Measurements from ENCODE around the gene HDHD2.
A peak's percentile ranks its signal among the peaks of the same experiment; 100 is the strongest.

HDHD2 gene

GRCh38 chr18:47143899-47144485 is 6.3 kb downstream of the HDHD2 start:
- no peak for DNase-seq

GRCh38 chr18:47143153-47143552 is 7.1 kb downstream of the HDHD2 start:
- DNase-seq: no peak

DNA sequence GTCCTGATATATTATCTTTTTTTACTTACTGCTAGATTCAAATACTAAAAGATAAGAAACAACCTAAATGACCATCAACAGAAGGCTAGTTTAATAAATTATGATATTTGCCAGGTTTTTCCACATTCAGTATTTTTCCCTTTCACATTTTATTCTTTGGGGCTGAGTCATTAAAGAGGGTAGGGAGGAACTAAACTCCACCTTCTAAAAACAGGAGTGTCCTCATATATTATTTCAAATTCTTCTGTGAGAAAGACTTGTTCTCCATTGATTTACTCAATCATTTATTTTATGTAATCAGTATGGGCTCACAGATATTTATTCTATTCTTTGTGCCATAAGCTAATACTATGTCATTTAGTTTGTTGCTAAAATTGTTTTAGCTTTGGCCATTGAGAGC is 9.0 kb downstream of the HDHD2 start:
- no peak for DNase-seq

- no peak for DNase-seq
Measured at GRCh38 chr18:47121146-47121545, 29.2 kb downstream of the HDHD2 start.

DNA sequence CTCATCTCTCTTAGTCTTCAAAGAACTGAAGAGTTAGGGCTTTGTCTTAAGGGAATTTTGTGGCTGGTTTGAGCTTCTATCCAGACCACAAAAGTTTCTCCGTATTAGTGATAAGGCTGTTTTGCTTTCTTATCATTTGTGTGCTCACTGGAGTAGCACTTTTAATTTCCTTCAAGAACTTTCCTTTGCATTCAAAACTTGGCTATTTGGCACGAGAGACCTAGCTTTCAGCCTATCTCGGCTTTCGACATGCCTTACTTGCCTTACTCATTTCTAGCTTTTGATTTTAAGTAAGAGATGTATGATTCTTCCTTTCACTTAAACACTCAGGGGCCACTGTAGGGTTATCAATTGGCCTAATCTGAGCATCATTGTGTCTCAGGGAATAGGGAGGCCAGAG is 29.9 kb downstream of the HDHD2 start:
- no peak for DNase-seq

GRCh38 chr18:47118981-47119380 is 31.3 kb downstream of the HDHD2 start:
- DNase-seq: no peak

- no peak for DNase-seq
Measured at GRCh38 chr18:47115205-47115604, 35.1 kb downstream of the HDHD2 start.

- DNase-seq: no peak
Measured at GRCh38 chr18:47113796-47114540, 36.3 kb downstream of the HDHD2 start.

GRCh38 chr18:47110492-47111274 is 39.6 kb downstream of the HDHD2 start:
- no peak for DNase-seq

DNA sequence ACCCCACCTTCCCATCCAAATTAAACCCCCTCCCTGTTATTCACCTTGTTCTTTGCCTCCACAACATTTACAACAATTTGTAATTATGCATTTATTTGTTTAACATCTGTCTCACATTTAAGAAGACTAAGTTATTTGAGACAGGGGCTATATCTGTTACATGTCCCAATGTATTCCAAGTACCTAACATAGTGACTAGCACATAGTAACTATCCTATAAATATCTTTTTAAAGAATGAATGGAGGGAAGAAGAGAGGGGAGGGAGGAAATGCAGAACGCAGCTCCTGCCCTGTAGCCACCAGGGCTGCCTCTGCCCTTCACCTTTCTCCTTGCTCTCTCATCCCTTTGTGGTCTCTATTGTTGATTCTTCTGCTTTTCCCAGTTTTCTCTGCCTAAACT is 40.6 kb downstream of the HDHD2 start:
- DNase-seq: no peak

DNA sequence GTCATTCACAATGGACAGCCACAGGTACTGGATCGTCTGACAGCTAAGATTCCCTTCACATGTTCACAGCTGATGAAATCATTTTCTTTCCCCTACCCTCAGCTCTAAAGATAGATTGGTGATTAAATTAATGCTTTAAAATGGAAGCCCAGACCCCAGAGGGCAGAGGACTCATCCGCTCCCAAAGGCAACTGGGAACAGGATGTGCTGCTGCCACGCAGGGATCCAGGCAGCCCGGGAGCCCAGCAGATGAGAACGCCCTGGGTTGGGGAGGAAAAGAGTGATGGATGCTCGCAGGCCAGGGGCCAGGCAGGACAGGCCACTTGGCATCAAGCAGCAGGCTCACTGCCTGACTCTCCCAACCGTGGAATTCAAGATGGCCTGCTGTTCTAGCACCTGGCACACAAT is 41.3 kb downstream of the HDHD2 start:
- DNase-seq: no peak

GRCh38 chr18:47108373-47108772 is 41.9 kb downstream of the HDHD2 start:
- DNase-seq: peak; percentile 47

GRCh38 chr18:47100212-47100831 is 50.0 kb downstream of the HDHD2 start:
- DNase-seq: peak; percentile 70

DNA sequence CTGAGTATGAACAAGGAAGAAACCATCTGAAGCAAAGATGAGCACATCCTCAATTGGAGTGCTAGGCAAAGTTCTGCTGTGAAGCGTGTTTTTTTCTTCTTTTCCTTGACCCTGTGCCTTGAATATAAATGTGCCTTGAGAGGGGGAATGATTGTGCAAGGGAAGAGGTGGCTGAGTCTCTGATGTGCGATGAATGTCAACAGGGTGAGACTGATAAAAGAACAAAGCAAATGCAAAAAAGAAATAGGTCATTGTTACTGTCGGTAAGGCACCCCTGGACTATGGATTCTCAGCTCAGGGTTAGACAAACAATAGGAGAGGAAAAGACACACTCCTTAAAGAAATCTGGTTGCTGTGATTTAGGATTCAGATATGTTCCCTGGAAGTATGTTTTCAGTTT is 54.5 kb downstream of the HDHD2 start:
- DNase-seq: no peak

- DNase-seq: no peak
Measured at GRCh38 chr18:47087676-47088075, 62.6 kb downstream of the HDHD2 start.

DNA sequence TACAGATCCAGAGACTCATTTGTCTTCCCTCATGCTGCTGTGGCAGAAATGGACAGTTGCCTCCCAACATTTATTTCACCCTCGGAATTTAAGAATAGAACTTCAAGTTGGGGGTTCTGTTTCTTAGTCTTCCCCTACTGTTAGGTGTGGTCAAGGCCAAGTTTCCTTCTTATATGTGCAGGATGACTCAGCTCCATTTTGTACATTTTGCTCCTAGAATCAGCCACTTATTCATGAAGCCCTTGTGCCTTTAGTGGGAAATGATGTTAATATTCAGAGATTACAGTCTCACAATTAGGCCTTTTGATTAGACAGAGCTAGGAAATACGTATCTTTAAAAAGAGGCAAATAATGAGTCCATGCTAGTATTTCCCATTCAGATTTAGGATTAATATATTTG is 68.7 kb downstream of the HDHD2 start:
- no peak for DNase-seq

DNA sequence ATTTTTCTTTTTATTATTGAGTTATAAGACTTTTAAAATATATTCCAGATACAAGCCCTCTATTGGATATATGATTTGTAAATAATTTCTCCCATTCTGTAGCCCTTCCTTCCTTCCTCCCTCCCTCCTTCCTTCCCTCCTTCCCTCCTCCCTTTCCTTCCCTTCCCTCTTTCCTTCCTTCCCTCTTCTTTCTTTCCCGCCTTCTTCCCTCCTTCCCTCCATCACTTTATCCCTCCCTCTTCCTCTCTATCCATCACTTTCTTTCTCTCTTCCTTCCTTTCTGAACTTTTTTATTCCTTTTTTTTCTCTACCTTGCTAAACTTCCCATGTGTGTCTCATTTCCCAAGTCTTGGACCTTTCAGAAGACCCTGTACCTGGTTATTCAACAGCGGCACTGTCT is 69.4 kb downstream of the HDHD2 start:
- DNase-seq: no peak

- DNase-seq: no peak
Measured at GRCh38 chr18:47077111-47077510, 73.2 kb downstream of the HDHD2 start.

- no peak for DNase-seq
Measured at GRCh38 chr18:47075098-47075883, 75.0 kb downstream of the HDHD2 start.

- DNase-seq: no peak
Measured at GRCh38 chr18:47067648-47068047, 82.7 kb downstream of the HDHD2 start.

GRCh38 chr18:47063096-47063495 is 87.2 kb downstream of the HDHD2 start:
- no peak for DNase-seq

DNA sequence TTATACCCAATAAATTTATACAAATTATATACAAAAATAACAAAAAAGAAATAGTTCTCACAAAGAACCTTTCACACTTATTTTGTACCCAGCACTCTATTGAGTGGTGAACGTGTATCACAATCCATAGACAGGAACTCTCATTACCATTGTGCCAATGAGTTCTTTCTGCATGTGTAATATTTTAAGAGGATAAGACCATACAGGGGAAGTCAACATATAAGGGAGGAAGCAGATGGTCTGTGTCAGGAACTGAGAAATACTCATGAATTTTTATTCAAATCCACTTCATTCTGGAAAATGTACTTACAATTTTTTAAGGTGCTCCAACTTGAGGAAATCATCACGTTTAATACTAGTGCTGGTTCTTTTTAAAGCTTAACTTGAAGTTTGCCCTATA is 87.8 kb downstream of the HDHD2 start:
- DNase-seq: no peak

All from NCI-H82 (cell line).